ENCODE results near the gene MX1.
"Not testable (repeated sequence)": the region's sequence is repeated elsewhere in the genome, so short reads cannot be mapped to it uniquely, and the experiment has no call there.

Gene MX1

DNA sequence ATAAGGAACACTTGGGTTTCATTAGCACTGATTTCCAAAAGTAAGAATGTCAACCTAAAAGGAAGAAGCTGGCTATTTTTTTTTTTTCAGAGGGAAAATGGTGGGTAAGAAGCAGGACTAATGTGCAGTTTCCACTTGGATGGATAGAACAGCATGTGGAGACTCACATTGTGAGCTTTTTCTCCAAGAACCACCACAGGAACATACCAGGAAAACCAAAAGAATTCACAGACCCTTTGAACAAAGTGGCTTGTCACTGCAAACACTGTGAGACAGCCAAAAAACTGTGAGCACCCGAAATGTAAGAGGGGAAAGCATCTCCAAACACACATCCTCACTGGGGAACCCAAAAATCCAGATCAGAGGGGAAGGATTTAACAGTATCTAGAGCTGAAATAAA is 15.7 kb upstream of the MX1 start:
- DNase-seq = no peak

GRCh38 chr21:41410767-41411448 is 15.1 kb upstream of the MX1 start:
- DNase-seq = no peak

- DNase-seq = no peak
Observed at GRCh38 chr21:41411449-41412089, 14.5 kb upstream of the MX1 start.

DNA sequence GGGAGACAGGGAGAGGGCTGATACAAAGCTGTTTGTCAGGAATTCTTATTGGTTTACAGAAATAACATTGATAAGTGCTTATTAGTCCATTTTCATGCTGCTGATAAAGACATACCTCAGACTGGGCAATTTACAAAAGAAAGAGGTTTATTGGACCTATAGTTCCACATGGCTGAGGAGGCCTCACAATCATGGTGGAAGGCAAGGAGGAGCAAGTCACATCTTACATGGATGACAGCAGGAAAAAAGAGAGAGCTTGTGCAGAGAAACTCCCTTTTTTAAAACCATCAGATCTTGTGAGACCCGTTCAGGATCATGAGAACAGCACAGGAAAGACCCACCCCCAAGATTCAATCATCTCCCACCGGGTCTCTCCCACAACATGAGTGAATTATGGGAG is 8.5 kb upstream of the MX1 start:
- not testable (repeated sequence) for DNase-seq

DNA sequence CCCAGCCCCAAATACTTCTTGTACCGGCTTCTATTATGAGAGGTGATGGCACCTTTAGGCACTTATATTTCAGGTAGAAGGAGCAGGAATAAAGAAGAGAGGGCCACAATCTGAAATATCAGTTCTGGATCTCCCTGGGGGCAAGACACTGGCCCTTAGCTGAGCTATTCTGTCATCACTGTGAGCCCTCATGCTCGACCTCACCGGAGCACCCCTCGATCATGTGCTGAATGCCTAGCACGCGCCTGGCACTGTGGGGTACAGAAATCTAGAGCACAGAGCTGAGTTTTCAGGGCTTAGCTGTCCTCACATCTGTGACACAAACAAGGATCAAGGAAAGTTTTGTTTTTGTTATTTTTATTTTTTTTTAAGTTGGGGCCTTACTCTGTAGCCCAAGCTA is 7.6 kb upstream of the MX1 start:
- no peak for DNase-seq

DNA sequence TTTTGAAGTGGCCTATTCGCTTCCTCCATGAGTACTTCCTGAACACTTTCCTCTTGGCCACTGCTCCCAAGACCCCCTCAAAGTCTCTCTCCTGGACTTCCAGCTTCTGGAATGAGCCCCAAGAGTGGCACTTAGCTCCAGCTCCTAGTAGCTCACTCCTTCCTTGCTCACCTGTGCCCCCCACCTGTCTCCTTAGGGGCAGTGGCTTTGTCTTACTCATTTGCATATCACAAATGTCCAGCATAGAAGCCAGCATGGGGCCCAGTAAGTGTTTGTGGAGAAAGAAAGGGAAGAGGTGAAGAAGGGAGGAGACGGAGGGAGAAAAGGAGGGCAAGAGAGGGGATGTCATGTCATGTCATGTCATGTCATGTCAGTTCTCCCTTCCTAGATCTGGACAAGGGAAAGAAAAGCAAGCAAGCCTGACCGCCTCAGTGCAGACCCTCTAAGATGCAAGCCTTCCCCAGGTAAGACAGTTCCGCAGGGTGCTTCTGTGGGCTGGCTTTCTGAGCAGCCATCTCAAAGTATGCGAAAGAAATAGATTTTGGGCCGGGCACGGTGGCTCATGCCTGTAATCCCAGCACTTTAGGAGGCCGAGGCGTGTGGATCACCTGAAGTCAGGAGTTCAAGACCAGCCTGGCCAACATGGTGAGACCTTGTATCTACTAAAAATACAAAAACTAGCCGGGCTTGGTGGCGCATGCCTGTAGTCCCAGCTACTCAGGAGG is 6.9 kb upstream of the MX1 start:
- DNase-seq = no peak

- peak; percentile 57 for DNase-seq
Observed at GRCh38 chr21:41419921-41420862, 5.8 kb upstream of the MX1 start.

DNA sequence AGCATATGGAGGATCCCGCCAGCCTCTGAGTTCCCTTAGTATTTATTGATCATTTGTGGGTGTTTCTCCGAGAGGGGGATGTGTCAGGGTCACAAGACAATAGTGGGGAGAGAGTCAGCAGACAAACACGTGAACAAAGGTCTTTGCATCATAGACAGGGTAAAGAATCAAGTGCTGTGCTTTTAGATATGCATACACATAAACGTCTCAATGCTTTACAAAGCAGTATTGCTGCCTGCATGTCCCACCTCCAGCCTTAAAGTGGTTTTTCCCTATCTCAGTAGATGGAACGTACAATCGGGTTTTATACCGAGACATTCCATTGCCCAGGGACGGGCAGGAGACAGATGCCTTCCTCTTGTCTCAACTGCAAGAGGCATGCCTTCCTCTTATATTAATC is 5.0 kb upstream of the MX1 start:
- DNase-seq = not testable (repeated sequence)

- DNase-seq = no peak
Observed at GRCh38 chr21:41422546-41423304, 3.3 kb upstream of the MX1 start.

DNA sequence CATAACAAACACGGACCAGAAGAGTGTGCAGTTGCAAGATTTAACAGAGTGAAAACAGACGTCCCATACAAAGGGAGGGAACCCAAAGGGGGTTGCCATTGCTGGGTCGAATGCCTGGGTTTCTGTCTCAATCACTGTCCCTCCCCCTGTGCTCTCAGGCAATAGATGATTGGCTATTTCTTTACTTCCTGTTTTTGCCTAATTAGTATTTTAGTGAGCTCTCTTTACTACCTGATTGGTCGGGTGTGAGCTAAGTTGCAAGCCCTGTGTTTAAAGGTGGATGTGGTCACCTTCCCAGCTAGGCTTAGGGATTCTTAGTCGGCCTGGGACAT is 2.8 kb upstream of the MX1 start:
- DNase-seq = not testable (repeated sequence)

GRCh38 chr21:41425588-41425953 is 468 bp upstream of the MX1 start:
- no peak for DNase-seq

- DNase-seq = no peak
Observed at GRCh38 chr21:41426676-41427404, 801 bp downstream of the MX1 start.

GRCh38 chr21:41427556-41427955 is 1.5 kb downstream of the MX1 start:
- no peak for DNase-seq

DNA sequence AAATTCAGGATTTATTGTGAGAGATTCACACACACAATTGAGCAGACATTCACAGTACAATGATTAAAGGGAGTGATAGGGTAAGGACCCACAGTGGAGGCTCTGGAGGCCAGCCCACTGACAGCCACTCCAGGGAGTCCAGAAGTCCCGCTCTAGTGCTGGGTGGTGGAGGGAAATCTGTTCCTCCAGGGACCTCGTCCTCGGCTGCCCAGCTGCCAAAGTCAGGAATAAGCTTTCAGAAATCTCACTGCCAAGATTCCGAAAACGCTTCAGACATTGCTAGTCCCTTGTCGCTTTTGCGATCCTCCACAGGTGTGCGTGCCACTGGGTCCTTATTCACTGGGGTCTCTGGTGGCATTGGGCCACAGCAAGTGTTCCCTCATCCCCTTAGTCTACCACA is 2.3 kb downstream of the MX1 start:
- no peak for DNase-seq

- DNase-seq = no peak
Observed at GRCh38 chr21:41428847-41429246, 2.8 kb downstream of the MX1 start.

DNA sequence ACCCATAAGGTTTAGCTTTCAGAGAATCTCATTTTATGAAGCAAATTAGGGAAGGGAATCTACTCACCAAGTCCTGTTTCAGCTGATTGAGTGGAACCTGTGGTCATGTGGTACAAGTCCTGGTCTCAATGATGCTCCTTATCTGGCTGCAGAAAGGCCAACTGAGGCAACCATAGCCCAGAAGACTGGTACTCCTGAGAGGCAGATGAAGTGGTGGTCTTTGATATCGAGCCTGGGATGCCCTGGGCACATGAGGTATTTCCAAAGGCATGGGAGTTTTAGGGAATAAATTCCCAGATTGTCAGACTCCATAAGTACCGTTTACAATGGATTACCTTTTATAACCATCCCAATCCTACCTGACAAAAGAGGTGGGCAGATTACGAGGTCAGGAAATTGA is 3.3 kb downstream of the MX1 start:
- no peak for DNase-seq

GRCh38 chr21:41429925-41430491 is 4.0 kb downstream of the MX1 start:
- no peak for DNase-seq

DNA sequence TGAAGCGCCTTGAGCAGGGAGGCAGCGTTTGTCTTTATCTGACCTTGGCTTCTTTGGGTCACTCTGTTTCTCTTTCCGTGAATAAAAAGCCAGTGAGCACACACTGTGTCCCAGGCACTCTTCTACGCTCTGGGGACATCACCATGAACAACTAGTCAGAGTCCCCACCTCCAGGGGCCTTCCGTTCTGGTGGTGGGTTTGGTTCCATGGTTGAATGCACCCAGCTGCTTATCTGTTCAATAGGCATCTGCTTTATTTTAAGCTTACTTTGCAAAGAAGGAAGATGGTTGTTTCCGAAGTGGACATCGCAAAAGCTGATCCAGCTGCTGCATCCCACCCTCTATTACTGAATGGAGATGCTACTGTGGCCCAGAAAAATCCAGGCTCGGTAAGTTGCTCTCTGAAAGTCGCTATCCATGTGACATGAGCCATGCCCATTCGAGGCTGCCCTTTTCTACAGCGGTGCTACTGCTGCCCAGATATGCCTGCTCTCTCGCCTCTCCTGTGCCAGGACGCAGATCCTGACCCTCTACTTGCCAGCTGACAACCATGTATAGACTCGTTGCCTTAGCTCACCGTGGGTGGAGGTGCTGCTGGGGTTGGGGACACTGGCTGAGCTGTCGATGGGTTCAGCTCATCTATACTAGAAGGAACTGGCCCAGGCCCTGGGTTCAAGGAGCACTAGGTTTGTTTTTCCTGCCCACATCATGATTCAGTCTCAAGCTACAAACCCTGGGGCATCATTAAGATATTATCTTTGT is 5.9 kb downstream of the MX1 start:
- DNase-seq = peak; percentile 44

DNA sequence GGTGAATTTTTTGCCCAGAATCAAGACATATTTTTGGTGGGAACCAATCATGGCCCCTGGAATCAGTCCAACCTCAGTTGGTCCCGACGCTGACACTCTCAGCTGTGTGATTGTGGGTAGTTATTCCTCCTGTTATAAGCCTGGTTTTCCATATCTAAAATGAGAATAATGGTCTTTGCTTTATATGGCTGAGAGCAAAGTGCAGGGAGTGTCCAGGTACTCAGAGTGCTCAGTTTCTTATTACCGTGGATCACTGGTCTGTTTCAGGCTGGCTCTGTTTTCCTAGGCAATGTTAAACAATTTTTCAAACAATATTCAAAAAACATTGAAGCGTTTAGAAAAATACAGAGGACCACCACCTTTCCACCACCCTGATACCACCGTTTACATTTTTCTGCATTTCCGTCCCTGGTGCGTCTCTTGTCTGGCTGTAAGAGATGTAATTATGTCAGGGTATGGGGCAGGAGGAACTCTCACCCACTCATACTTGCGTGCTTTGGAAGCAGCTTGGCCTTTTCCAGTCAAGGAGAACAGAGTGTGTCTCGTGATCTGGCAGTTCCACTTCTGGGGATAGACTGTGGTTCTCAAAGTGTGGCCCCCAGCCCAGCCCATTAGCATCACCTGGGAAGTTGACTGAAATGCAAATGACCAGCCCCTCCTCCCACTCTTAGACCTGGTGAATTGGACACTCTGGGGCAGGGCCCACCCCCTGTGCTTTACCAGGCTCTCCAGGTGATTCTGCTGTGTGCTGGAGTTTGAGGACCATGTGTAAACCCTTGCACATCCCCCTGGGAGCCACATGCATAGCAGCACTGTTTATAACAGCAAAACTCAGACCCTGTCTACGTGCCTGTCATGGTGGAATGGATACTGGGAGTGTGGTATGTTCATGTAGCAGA is 6.8 kb downstream of the MX1 start:
- DNase-seq = no peak

GRCh38 chr21:41433566-41433965 is 7.5 kb downstream of the MX1 start:
- no peak for DNase-seq
